Neural cell (in vitro differentiated cells): ENCODE results near the gene ANP32A.

ENCODE experiments used
- EP300 ChIP-seq: fragments of 450-650 bp; conservative IDR thresholded peaks from 2 replicates; pipeline ENCODE4 v1.6.1; 2014; ENCODE audit warnings: antibody characterized with exemption, mild to moderate bottlenecking, moderate library complexity; ENCODE audit not compliant: poor library complexity, severe bottlenecking
- EZH2 ChIP-seq: fragments of 200-600, 300-800 bp; shearing (Covaris generic), sonication (generic); IDR thresholded peaks from 2 replicates; pipeline ENCODE4 v1.6.1; 2014; ENCODE audit warnings: antibody characterized with exemption, low read length, borderline replicate concordance, mild to moderate bottlenecking; ENCODE audit not compliant: insufficient read depth, poor library complexity, severe bottlenecking
- POLR2AphosphoS5 ChIP-seq: IDR thresholded peaks from 2 replicates; pipeline ENCODE4 v1.6.1; 2012
- RAD21 ChIP-seq: fragments of 450-650 bp; conservative IDR thresholded peaks from 2 replicates; pipeline ENCODE4 v1.6.1; 2014; ENCODE audit warnings: antibody characterized with exemption, mild to moderate bottlenecking, moderate library complexity
- TF ChIP-seq, protein P1 (sequence below): fragments of 450-650 bp; IDR thresholded peaks from 2 replicates; pipeline ENCODE4 v1.5.1; 2014; ENCODE audit warnings: antibody characterized with exemption, mild to moderate bottlenecking, moderate library complexity; ENCODE audit not compliant: poor library complexity, severe bottlenecking
- TF ChIP-seq, protein P2 (sequence below): IDR thresholded peaks from 2 replicates; pipeline ENCODE4 v1.6.1; 2012; ENCODE audit warnings: borderline replicate concordance

DNA sequence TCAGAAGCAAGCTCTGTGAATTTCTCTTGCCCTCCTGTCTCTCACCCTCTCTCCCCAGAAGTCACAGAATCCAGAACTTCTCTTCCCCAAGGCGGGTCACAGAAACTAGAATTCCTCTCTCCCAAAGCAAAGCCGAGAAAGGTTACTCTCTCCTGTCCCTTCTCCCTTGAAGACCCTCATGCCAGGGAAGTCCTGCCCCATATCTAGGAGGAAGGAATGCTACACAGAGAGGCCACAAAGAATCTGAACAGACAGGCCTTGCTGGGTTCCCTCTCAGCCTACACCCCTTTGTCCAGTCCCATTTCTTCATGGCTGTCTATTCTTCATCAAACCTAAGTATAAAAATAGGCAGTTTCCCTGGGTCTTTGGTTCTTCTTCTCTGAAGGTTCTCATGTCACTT, 29.8 kb downstream of the ANP32A start:
- TF ChIP-seq, protein P1, sequence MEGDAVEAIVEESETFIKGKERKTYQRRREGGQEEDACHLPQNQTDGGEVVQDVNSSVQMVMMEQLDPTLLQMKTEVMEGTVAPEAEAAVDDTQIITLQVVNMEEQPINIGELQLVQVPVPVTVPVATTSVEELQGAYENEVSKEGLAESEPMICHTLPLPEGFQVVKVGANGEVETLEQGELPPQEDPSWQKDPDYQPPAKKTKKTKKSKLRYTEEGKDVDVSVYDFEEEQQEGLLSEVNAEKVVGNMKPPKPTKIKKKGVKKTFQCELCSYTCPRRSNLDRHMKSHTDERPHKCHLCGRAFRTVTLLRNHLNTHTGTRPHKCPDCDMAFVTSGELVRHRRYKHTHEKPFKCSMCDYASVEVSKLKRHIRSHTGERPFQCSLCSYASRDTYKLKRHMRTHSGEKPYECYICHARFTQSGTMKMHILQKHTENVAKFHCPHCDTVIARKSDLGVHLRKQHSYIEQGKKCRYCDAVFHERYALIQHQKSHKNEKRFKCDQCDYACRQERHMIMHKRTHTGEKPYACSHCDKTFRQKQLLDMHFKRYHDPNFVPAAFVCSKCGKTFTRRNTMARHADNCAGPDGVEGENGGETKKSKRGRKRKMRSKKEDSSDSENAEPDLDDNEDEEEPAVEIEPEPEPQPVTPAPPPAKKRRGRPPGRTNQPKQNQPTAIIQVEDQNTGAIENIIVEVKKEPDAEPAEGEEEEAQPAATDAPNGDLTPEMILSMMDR = no peak
- no peak for TF ChIP-seq POLR2AphosphoS5
- TF ChIP-seq, protein P2, sequence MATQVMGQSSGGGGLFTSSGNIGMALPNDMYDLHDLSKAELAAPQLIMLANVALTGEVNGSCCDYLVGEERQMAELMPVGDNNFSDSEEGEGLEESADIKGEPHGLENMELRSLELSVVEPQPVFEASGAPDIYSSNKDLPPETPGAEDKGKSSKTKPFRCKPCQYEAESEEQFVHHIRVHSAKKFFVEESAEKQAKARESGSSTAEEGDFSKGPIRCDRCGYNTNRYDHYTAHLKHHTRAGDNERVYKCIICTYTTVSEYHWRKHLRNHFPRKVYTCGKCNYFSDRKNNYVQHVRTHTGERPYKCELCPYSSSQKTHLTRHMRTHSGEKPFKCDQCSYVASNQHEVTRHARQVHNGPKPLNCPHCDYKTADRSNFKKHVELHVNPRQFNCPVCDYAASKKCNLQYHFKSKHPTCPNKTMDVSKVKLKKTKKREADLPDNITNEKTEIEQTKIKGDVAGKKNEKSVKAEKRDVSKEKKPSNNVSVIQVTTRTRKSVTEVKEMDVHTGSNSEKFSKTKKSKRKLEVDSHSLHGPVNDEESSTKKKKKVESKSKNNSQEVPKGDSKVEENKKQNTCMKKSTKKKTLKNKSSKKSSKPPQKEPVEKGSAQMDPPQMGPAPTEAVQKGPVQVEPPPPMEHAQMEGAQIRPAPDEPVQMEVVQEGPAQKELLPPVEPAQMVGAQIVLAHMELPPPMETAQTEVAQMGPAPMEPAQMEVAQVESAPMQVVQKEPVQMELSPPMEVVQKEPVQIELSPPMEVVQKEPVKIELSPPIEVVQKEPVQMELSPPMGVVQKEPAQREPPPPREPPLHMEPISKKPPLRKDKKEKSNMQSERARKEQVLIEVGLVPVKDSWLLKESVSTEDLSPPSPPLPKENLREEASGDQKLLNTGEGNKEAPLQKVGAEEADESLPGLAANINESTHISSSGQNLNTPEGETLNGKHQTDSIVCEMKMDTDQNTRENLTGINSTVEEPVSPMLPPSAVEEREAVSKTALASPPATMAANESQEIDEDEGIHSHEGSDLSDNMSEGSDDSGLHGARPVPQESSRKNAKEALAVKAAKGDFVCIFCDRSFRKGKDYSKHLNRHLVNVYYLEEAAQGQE = no peak
- no peak for TF ChIP-seq EP300
- no peak for TF ChIP-seq EZH2
- TF ChIP-seq RAD21 = no peak
